GM19351 (cell line): ENCODE data around the gene RTL1.

Experiments
- ATAC-seq: cut with Tn5 transposase; IDR thresholded peaks from one replicate; pipeline ENCODE4 v1.9.1; 2021; ENCODE audit warnings: mild to moderate bottlenecking, moderate library complexity; ENCODE audit not compliant: unreplicated experiment

Gene RTL1

GRCh38 chr14:100882991-100883788, 20.3 kb downstream of the RTL1 start:
- no peak for ATAC-seq

- no peak for ATAC-seq
These were observed 21.2 kb downstream of the RTL1 start for GRCh38 chr14:100882026-100882967.

GRCh38 chr14:100881211-100882025, 22.1 kb downstream of the RTL1 start:
- ATAC-seq: no peak

- no peak for ATAC-seq
These were observed 23.0 kb downstream of the RTL1 start for GRCh38 chr14:100880271-100881101.

GRCh38 chr14:100879782-100880181, 23.7 kb downstream of the RTL1 start:
- ATAC-seq: no peak

GRCh38 chr14:100879194-100879593, 24.3 kb downstream of the RTL1 start:
- no peak for ATAC-seq

- no peak for ATAC-seq
These were observed 25.0 kb downstream of the RTL1 start for GRCh38 chr14:100878271-100879146.

- no peak for ATAC-seq
These were observed 27.5 kb downstream of the RTL1 start for GRCh38 chr14:100875861-100876590.

- ATAC-seq: no peak
These were observed 28.4 kb downstream of the RTL1 start for GRCh38 chr14:100875126-100875525.

- ATAC-seq: no peak
These were observed 29.0 kb downstream of the RTL1 start for GRCh38 chr14:100874411-100875091.

- no peak for ATAC-seq
These were observed 29.5 kb downstream of the RTL1 start for GRCh38 chr14:100874051-100874410.

- no peak for ATAC-seq
These were observed 30.4 kb downstream of the RTL1 start for GRCh38 chr14:100873096-100873482.

GRCh38 chr14:100872259-100873095, 31.0 kb downstream of the RTL1 start:
- no peak for ATAC-seq

- ATAC-seq: no peak
These were observed 32.0 kb downstream of the RTL1 start for GRCh38 chr14:100871234-100872186.

GRCh38 chr14:100868621-100869370, 34.7 kb downstream of the RTL1 start:
- ATAC-seq: no peak
